H1 (cell line): Measurements from ENCODE around the gene ATP5ME. TPM values are rescaled to one million over a fixed set of nuclear protein-coding genes. Genes with fewer than 3 reads are reported as not detected.

Experiments
- CHD7 ChIP-seq: fragments of 300-600 bp; sonication (generic); IDR thresholded peaks from 2 replicates; pipeline ENCODE4 v1.7.1; 2012; ENCODE audit warnings: low read length, moderate library complexity, mild to moderate bottlenecking, inconsistent platforms; ENCODE audit not compliant: insufficient replicate concordance
- CTCF ChIP-seq, 3 experiments: IDR thresholded peaks; 1 replicate in 2 of 3; 2 replicates in 1 of 3; pipeline versions ENCODE4 v1.5.1 to v1.6.1; 2011; ENCODE audit warnings: low read length in 3 of 3, mild to moderate bottlenecking in 3 of 3, inconsistent platforms in 2 of 3, low read depth in 1 of 3, moderate library complexity in 1 of 3; ENCODE audit not compliant: insufficient read depth in 1 of 3; ENCODE audit errors: control extremely low read depth in 1 of 3
- KDM5A ChIP-seq: fragments of 200-600 bp; IDR thresholded peaks from 2 replicates; pipeline ENCODE4 v1.7.1; 2012; ENCODE audit warnings: mild to moderate bottlenecking, low read length, inconsistent platforms, mixed read lengths
- MAFK ChIP-seq: IDR thresholded peaks from 2 replicates; pipeline ENCODE4 v1.6.1; 2012; ENCODE audit warnings: low read depth, mild to moderate bottlenecking, improper control_type of control experiment, low read length
- NANOG ChIP-seq: IDR thresholded peaks from 2 replicates; pipeline ENCODE4 v1.6.1; 2011; ENCODE audit warnings: low read length, low read depth, mild to moderate bottlenecking, inconsistent platforms; ENCODE audit not compliant: insufficient read depth, poor library complexity, severe bottlenecking
- SIRT6 ChIP-seq: IDR thresholded peaks from one replicate; pipeline ENCODE4 v1.7.1; 2012; ENCODE audit warnings: low read length, inconsistent platforms
- SRF ChIP-seq: IDR thresholded peaks from 2 replicates; pipeline ENCODE4 v1.6.1; 2011; ENCODE audit warnings: mild to moderate bottlenecking, low read depth, low read length, moderate library complexity
- polyA plus RNA-seq, 7 experiments: library from polyadenylated mRNA; depleted of rRNA in 3 of 7; stranded (reverse) in 5 of 7; unstranded in 2 of 7; fragments of >200 nt in 5 of 7; fragments of 200-250 nt in 2 of 7; gene quantifications; 1 replicate in 5 of 7; 2 replicates in 1 of 7; 4 replicates in 1 of 7; pipeline versions ENCODE4 v1.2.1 to v1.2.3, GENCODE V29; 2011 to 2013; ENCODE audit warnings: missing spikeins in 2 of 7, mixed read lengths in 2 of 7
- total RNA-seq: library from RNA; stranded (reverse); fragmentation: NEBNext Ultra II Directional; extraction: Animal tissue kit (Norgen Biotek cat#: 25700); gene quantifications from 2 replicates; pipeline ENCODE4 v1.2.1, GENCODE V29; 2021

Gene ATP5ME
- total and polyA plus RNA-seq, 2 of the 8 experiments (the other 6 are each of a cell fraction or from before 2014, with no cell fraction given): 375 to 450 TPM

- TF ChIP-seq SRF (no peak), NANOG (no peak), MAFK (no peak), CTCF (IDR thresholded peaks at IDR 0.05; ENCODE audit: control extremely low read depth in 1 of 3, insufficient read depth in 1 of 3, low read depth in 1 of 3, low read length in 3 of 3) (no peak), KDM5A (no peak), SIRT6 (no peak), CHD7 (no peak)
These were observed 25.9 kb upstream of the ATP5ME start (continued) for GRCh38 chr4:699816-700580.
